Peyer's patch (tissue), 4 donors: Measurements from ENCODE around the gene DMWD.

Source experiments
- CTCF ChIP-seq, 6 experiments: fragments of 450-650 bp in 4 of 6; fragments of 200-600 bp in 2 of 6; sonication (generic) in 1 of 6; IDR thresholded peaks; one replicate each; pipeline ENCODE4 v1.5.1; 2017 to 2019; ENCODE audit warnings: antibody characterized with exemption in 6 of 6, mild to moderate bottlenecking in 3 of 6, moderate library complexity in 1 of 6
- POLR2A ChIP-seq, 2 donors: fragments of 450-650 bp; IDR thresholded peaks; one replicate each; pipeline ENCODE4 v1.5.1; 2017; ENCODE audit warnings: antibody characterized with exemption in 2 of 2, mild to moderate bottlenecking in 2 of 2, moderate library complexity in 2 of 2

- TF ChIP-seq CTCF (IDR thresholded peaks at IDR 0.05), result no peak
- TF ChIP-seq POLR2A (IDR thresholded peaks at IDR 0.05), result no peak
These were observed 17.1 kb upstream of the DMWD start for GRCh38 chr19:45809643-45810159.
